Gastroesophageal sphincter (tissue), 4 donors: ENCODE data around the gene ADGRG6. TPM values are rescaled to one million over a fixed set of nuclear protein-coding genes. Genes with fewer than 3 reads are reported as not detected.

Source experiments
- ATAC-seq: fragments of 150-250 bp; one replicate; pipeline ENCODE4 v1.9.1; 2016; ENCODE audit warnings: mild to moderate bottlenecking, moderate library complexity
- H3K27ac ChIP-seq, 4 donors: fragments of 200-600 bp; sonication (generic) in 3 of 4; 1 replicate in 3 of 4; 2 replicates in 1 of 4; pipeline ENCODE4 v1.5.1; 2016 to 2019
- H3K27me3 ChIP-seq: fragments of 200-600 bp; sonication (generic); one replicate; pipeline ENCODE4 v1.5.1; 2019
- H3K36me3 ChIP-seq, 2 donors: fragments of 200-600 bp; sonication (generic); one replicate each; pipeline ENCODE4 v1.5.1; 2019; ENCODE audit warnings: control low read depth in 1 of 2
- H3K4me1 ChIP-seq, 3 donors: fragments of 200-600 bp; sonication (generic); 1 replicate in 2 of 3; 2 replicates in 1 of 3; pipeline ENCODE4 v1.5.1; 2016 to 2019; ENCODE audit warnings: control low read depth in 2 of 3
- H3K4me3 ChIP-seq, 2 donors: fragments of 200-600 bp; sonication (generic); one replicate each; pipeline ENCODE4 v1.5.1; 2019; ENCODE audit warnings: mild to moderate bottlenecking in 1 of 2, moderate library complexity in 1 of 2
- H3K9me3 ChIP-seq, 3 donors: fragments of 200-600 bp; sonication (generic); one replicate each; pipeline ENCODE4 v1.5.1; 2017 to 2019; ENCODE audit warnings: control low read depth in 2 of 3
- CTCF ChIP-seq, 4 experiments: fragments of 200-600 bp in 2 of 4; fragments of 450-650 bp in 2 of 4; sonication (generic) in 1 of 4; IDR thresholded peaks; one replicate each; pipeline ENCODE4 v1.5.1; 2017 to 2019; ENCODE audit warnings: antibody characterized with exemption in 4 of 4, mild to moderate bottlenecking in 2 of 4, moderate library complexity in 2 of 4
- EP300 ChIP-seq: sonication (generic); formaldehyde crosslinking; IDR thresholded peaks from one replicate; pipeline ENCODE4 v1.6.1; 2017; ENCODE audit warnings: antibody characterized with exemption, mild to moderate bottlenecking
- POLR2A ChIP-seq, 2 donors: fragments of 450-650 bp; IDR thresholded peaks; one replicate each; pipeline ENCODE4 v1.6.1; 2017; ENCODE audit warnings: antibody characterized with exemption in 2 of 2, mild to moderate bottlenecking in 2 of 2, moderate library complexity in 1 of 2
- POLR2AphosphoS5 ChIP-seq: sonication (generic); formaldehyde crosslinking; IDR thresholded peaks from one replicate; pipeline ENCODE4 v1.6.1; 2017; ENCODE audit warnings: antibody characterized with exemption
- WGBS, 2 donors: methylation state at CpG; one replicate each; pipeline ENCODE4 v1.1.5; 2018; ENCODE audit warnings: low coverage in 1 of 2; 5-methylcytosine and 5-hydroxymethylcytosine counted together
- total RNA-seq, 4 donors: library from RNA; depleted of rRNA; stranded (reverse); fragments of >200 nt; gene quantifications; one replicate each; pipeline ENCODE4 v1.1.0, GENCODE V29; 2016

The ADGRG6 gene
- total RNA-seq, 4 donors from 2014 or later: 8.3 to 14.4 (median 11.4) TPM

GRCh38 chr6:142378138-142378875 lies 76.5 kb downstream of the ADGRG6 start:
- H3K27me3 ChIP-seq: no peaks in the 10 kb centered on the region
- no peak overlapping the region for H3K4me3 ChIP-seq
- WGBS, 2 donors: 18 to 55% methylated on average over 2 of the region's 2 CpGs
- H3K4me1 ChIP-seq: no peaks in the 10 kb centered on the region
- no peaks in the 10 kb centered on the region for H3K9me3 ChIP-seq
- ATAC-seq: no peak
- no peaks in the 10 kb centered on the region for H3K36me3 ChIP-seq
- no peak for TF ChIP-seq CTCF (IDR thresholded peaks at IDR 0.05)
- no peak for TF ChIP-seq EP300
- no peak for TF ChIP-seq POLR2A (IDR thresholded peaks at IDR 0.05)
- no peak for TF ChIP-seq POLR2AphosphoS5
- H3K27ac ChIP-seq: no peak overlapping the region

- no peak for ATAC-seq
Observed at GRCh38 chr6:142380626-142381025, 78.8 kb downstream of the ADGRG6 start.

GRCh38 chr6:142381181-142381580 lies 79.4 kb downstream of the ADGRG6 start:
- H3K27ac ChIP-seq: no peak overlapping the region
- H3K4me3 ChIP-seq: no peak overlapping the region
- no peaks in the 10 kb centered on the region for H3K27me3 ChIP-seq
- no peaks in the 10 kb centered on the region for H3K4me1 ChIP-seq
- 49 to 56% methylated on average over 2 of the region's 2 CpGs for WGBS, 2 donors
- no peak for ATAC-seq
- TF ChIP-seq POLR2AphosphoS5: no peak
- TF ChIP-seq CTCF (IDR thresholded peaks at IDR 0.05): no peak
- no peak for TF ChIP-seq EP300
- TF ChIP-seq POLR2A (IDR thresholded peaks at IDR 0.05): no peak
- H3K9me3 ChIP-seq: no peaks in the 10 kb centered on the region
- no peaks in the 10 kb centered on the region for H3K36me3 ChIP-seq

More at GRCh38 chr6:142380626-142381025, 78.8 kb downstream of the ADGRG6 start:
- no peak overlapping the region for H3K4me3 ChIP-seq
- no peaks in the 10 kb centered on the region for H3K4me1 ChIP-seq
- no peak overlapping the region for H3K27ac ChIP-seq
- no peaks in the 10 kb centered on the region for H3K27me3 ChIP-seq
- WGBS, 2 donors: 68 to 91% methylated on average over 4 of the region's 4 CpGs
- H3K36me3 ChIP-seq: no peaks in the 10 kb centered on the region
- TF ChIP-seq CTCF (IDR thresholded peaks at IDR 0.05) (no peak), POLR2AphosphoS5 (no peak), EP300 (no peak), POLR2A (IDR thresholded peaks at IDR 0.05) (no peak)
- no peaks in the 10 kb centered on the region for H3K9me3 ChIP-seq

GRCh38 chr6:142381845-142382378 lies 80.1 kb downstream of the ADGRG6 start:
- no peaks in the 10 kb centered on the region for H3K36me3 ChIP-seq
- no peaks in the 10 kb centered on the region for H3K4me1 ChIP-seq
- TF ChIP-seq CTCF (IDR thresholded peaks at IDR 0.05) (no peak), POLR2AphosphoS5 (no peak), EP300 (no peak), POLR2A (IDR thresholded peaks at IDR 0.05) (no peak)
- no peaks in the 10 kb centered on the region for H3K9me3 ChIP-seq
- H3K4me3 ChIP-seq: no peak overlapping the region
- no peak for ATAC-seq
- H3K27ac ChIP-seq: no peak overlapping the region
- H3K27me3 ChIP-seq: no peaks in the 10 kb centered on the region
- WGBS, 2 donors: 78 to 89% methylated on average over 5 of the region's 5 CpGs
